Measurements from ENCODE around the gene ZNFX1.
"Not testable (repeated sequence)": the region's sequence is repeated elsewhere in the genome, so short reads cannot be mapped to it uniquely, and the experiment has no call there.

Gene ZNFX1

DNA sequence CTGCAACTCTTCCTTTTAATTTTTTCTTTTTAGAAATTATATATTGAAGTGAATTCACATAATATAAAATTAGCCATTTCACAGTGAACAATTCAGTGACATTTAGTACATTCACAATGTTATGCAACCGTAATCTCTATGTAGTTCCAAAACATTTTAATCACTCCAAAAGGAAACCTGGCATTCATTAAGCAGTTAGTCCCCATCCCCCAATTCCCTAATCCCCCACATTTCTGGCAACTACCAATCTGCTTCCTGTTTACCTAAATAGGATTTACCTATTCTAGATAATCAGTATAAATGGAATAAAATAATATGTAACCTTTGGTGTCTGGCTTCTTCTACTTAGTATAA lies 67.1 kb downstream of the ZNFX1 start:
- H3K4me3 ChIP-seq (ENCODE audit: low read length): no peak overlapping the region
- no peaks in the 10 kb centered on the region for H3K27me3 ChIP-seq (ENCODE audit: control insufficient read depth, insufficient read depth, low read length)
- H3K9me3 ChIP-seq (ENCODE audit: control insufficient read depth, low read length): no peaks in the 10 kb centered on the region
- H3K4me1 ChIP-seq (ENCODE audit: control insufficient read depth, insufficient read depth, low read length): no peaks in the 10 kb centered on the region
- H3K36me3 ChIP-seq (ENCODE audit: control insufficient read depth, insufficient read depth, low read length): no peaks in the 10 kb centered on the region
- no peak overlapping the region for H3K9ac ChIP-seq (ENCODE audit: low read length)

DNA sequence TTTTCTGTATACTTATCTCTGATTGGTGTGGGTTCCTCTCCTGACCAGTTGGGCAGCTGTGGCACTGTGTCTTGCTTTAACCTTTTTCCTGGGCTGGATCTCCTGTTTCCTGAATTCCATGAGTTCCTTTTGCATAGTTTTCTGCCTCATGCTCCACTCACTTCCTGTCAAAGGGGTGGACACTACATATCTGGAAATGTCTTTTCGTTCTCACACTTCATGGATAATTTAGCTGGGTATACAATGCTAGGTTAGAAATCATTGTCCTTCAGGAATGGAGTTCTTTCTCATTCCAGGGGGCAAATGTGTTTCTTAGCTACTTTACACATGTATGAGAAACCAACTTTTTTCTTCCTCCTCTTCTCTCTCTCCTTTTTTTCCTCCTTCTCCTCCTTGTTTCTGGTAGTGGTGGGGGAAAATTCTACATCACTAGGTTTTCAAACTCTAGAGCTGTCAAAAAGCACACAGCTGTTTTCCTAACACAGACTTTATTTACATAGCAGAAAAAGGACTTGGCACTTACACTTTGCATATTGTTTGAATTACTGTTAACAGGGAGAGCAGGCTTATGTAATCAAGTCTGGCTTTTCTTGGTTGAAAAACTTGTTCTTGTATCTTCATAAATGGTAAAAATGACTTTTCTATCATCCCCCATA lies 67.6 kb downstream of the ZNFX1 start:
- no peaks in the 10 kb centered on the region for H3K9me3 ChIP-seq (ENCODE audit: control insufficient read depth, low read length)
- H3K36me3 ChIP-seq (ENCODE audit: control insufficient read depth, insufficient read depth, low read length): no peaks in the 10 kb centered on the region
- no peaks in the 10 kb centered on the region for H3K4me1 ChIP-seq (ENCODE audit: control insufficient read depth, insufficient read depth, low read length)
- no peaks in the 10 kb centered on the region for H3K27me3 ChIP-seq (ENCODE audit: control insufficient read depth, insufficient read depth, low read length)
- no peak overlapping the region for H3K4me3 ChIP-seq (ENCODE audit: low read length)
- H3K9ac ChIP-seq (ENCODE audit: low read length): no peak overlapping the region

- Histone ChIP-seq H3K36me3 (ENCODE audit: control insufficient read depth, insufficient read depth, low read length) (no peaks in the 10 kb centered on the region), H3K4me1 (ENCODE audit: control insufficient read depth, insufficient read depth, low read length) (no peaks in the 10 kb centered on the region), H3K9ac (ENCODE audit: low read length) (no peak overlapping the region), H3K27me3 (ENCODE audit: control insufficient read depth, insufficient read depth, low read length) (no peaks in the 10 kb centered on the region), H3K4me3 (ENCODE audit: low read length) (no peak overlapping the region), H3K9me3 (ENCODE audit: control insufficient read depth, low read length) (no peaks in the 10 kb centered on the region)
These were observed 70.8 kb downstream of the ZNFX1 start for GRCh38 chr20:49207076-49207475.

DNA sequence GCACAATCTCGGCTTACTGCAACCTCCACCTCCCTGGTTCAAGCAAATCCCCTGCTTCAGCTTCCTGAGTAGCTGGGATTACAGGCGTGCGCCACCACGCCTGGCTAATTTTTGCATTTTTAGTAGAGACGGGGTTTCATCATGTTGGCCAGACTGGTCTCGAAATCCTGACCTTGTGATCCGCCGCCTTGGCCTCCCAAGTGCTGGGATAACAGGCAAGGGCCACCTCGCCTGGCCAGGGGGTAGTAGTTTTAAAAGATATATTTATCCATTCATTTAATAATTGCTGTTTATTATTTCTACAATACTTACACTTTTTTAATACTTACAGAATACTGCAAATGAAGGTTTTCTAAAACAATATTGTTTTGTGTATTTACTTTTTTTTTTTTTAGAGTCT lies 74.1 kb downstream of the ZNFX1 start:
- H3K36me3 ChIP-seq (ENCODE audit: control insufficient read depth, insufficient read depth, low read length): no peaks in the 10 kb centered on the region
- H3K4me3 ChIP-seq (ENCODE audit: low read length): no peak overlapping the region
- H3K27me3 ChIP-seq (ENCODE audit: control insufficient read depth, insufficient read depth, low read length): no peaks in the 10 kb centered on the region
- no peak overlapping the region for H3K9ac ChIP-seq (ENCODE audit: low read length)
- H3K9me3 ChIP-seq (ENCODE audit: control insufficient read depth, low read length): no peaks in the 10 kb centered on the region
- H3K4me1 ChIP-seq (ENCODE audit: control insufficient read depth, insufficient read depth, low read length): no peaks in the 10 kb centered on the region

DNA sequence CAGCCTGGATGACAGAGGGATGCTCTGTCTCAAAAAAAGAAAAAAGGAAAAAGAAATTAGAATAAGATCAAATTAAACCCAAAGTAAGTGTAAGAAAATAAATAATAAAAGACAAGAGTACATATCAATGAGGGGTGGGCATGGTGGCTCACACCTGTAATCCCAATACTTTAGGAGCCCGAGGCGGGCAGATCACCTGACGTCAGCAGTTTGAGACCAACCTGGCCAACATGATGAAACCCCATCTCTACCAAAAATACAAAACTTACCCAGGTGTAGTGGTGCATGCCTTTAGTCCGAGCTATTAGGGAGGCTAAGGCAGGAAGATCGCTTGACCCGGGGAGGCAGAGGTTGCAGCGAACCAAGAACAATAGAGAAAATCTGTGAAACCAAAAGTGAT lies 74.8 kb downstream of the ZNFX1 start:
- no peak overlapping the region for H3K4me3 ChIP-seq (ENCODE audit: low read length)
- no peaks in the 10 kb centered on the region for H3K9me3 ChIP-seq (ENCODE audit: control insufficient read depth, low read length)
- no peaks in the 10 kb centered on the region for H3K4me1 ChIP-seq (ENCODE audit: control insufficient read depth, insufficient read depth, low read length)
- H3K9ac ChIP-seq (ENCODE audit: low read length): no peak overlapping the region
- H3K27me3 ChIP-seq (ENCODE audit: control insufficient read depth, insufficient read depth, low read length): no peaks in the 10 kb centered on the region
- H3K36me3 ChIP-seq (ENCODE audit: control insufficient read depth, insufficient read depth, low read length): no peaks in the 10 kb centered on the region

- Histone ChIP-seq H3K4me3 (ENCODE audit: low read length) (no peak overlapping the region), H3K27me3 (ENCODE audit: control insufficient read depth, insufficient read depth, low read length) (no peaks in the 10 kb centered on the region)
These were observed 78.0 kb downstream of the ZNFX1 start for GRCh38 chr20:49199729-49200293.

DNA sequence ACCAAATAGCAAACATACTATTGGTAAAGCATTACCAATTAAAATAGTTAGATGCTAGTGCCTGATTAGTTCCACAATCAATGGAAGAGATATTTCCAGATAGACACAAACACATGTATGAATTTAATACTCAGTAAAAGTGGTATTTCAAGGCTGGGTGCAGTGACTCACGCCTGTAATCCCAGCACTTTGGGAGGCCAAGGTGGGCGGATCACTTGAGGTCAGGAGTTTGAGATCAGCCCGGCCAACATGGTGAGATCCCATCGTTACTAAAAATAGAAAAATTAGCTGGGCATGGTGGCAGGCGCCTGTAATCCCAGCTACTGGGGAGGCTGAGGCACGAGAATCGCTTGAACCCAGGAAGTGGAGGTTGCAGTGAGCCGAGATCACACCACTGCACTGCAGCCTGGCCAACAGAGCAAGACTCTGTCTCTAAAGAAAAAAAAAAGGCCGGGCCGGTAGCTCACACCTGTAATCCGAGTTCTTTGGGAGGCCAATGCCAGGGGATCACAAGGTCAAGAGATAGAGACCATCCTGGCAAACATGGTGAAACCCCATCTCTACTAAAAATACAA lies 84.8 kb downstream of the ZNFX1 start:
- not testable (repeated sequence) for H3K9ac ChIP-seq (ENCODE audit: low read length); H3K36me3 ChIP-seq (ENCODE audit: control insufficient read depth, insufficient read depth, low read length); H3K4me1 ChIP-seq (ENCODE audit: control insufficient read depth, insufficient read depth, low read length); H3K9me3 ChIP-seq (ENCODE audit: control insufficient read depth, low read length); H3K27me3 ChIP-seq (ENCODE audit: control insufficient read depth, insufficient read depth, low read length); H3K4me3 ChIP-seq (ENCODE audit: low read length)

More at GRCh38 chr20:49199729-49200293, 78.0 kb downstream of the ZNFX1 start:
- H3K4me1 ChIP-seq (ENCODE audit: control insufficient read depth, insufficient read depth, low read length): no peaks in the 10 kb centered on the region
- H3K9me3 ChIP-seq (ENCODE audit: control insufficient read depth, low read length): no peaks in the 10 kb centered on the region
- no peak overlapping the region for H3K9ac ChIP-seq (ENCODE audit: low read length)
- no peaks in the 10 kb centered on the region for H3K36me3 ChIP-seq (ENCODE audit: control insufficient read depth, insufficient read depth, low read length)

Measured in mucosa of stomach (tissue), 1 donor.